HK-2 (cell line): ENCODE results near the gene FAM89A.
"Not testable (repeated sequence)": the region's sequence is repeated elsewhere in the genome, so short reads cannot be mapped to it uniquely, and the experiment has no call there.

Experiments
- DNase-seq: peaks from one replicate; pipeline ENCODE4 v3.0.0-alpha.2; 2018; ENCODE audit not compliant: unreplicated experiment

Gene FAM89A

DNA sequence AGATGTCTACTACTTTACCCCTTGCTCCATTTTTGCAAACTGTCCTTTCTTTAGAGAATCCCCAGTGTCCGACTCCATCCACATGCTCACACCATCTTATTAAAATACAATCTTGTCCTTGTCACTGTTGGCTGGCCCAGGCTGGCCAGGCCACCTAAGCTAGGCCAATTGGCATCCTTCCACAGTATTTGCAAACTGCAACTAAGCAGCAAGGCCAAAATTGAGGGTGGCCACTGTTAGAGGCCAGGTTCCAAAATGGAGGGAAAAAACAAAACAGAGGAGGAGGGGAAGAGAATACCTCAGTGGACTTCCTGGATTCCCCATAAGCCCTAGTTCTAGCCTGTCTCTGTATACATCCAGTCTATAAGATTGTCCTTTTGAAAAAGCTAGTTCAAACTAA lies 4.3 kb downstream of the FAM89A start:
- DNase-seq: no peak

- DNase-seq: no peak
Observed at GRCh38 chr1:231032963-231033362, 7.1 kb downstream of the FAM89A start.

- DNase-seq: no peak
Observed at GRCh38 chr1:231029841-231030240, 10.2 kb downstream of the FAM89A start.

GRCh38 chr1:231029247-231029646 lies 10.8 kb downstream of the FAM89A start:
- DNase-seq: not testable (repeated sequence)

DNA sequence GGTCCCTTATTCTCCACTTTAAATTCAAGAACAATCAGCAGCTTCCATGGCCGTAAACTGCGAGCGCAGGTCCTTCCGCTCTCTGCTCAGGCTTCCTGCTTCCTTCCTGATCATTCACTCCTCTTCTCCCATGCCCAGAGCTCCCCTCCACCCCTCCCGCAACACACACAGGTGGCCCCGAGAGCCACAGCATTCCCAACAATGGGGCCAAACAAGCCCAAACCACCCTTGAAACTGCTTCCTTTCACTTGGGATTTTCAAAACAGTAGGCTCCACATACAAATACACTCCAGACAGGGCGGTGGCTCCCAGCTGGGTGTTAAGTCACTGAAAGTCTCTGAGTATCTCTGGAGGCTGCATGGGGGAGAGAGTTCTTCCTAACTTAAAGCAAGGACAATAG lies 11.4 kb downstream of the FAM89A start:
- no peak for DNase-seq

DNA sequence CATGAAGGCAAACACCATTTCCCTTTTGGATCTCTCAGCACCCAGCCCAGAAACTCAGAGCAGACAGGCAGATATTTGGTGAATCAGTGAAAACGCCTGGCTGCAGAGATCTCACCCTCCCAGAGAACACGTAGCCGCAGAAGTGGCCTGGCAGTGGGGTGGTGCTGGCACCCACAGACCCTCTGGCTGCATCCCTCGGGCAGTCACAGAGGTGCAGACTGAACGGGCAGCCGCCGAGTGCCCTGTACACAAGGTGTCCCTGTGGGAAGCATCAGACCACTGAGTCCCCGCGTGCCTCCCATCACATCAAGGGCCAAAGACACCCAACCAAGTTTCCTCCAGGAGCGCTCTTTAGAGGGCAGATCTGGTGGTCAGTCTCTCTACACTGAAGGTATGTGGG lies 12.1 kb downstream of the FAM89A start:
- no peak for DNase-seq

GRCh38 chr1:231027136-231027925 lies 12.7 kb downstream of the FAM89A start:
- no peak for DNase-seq

DNA sequence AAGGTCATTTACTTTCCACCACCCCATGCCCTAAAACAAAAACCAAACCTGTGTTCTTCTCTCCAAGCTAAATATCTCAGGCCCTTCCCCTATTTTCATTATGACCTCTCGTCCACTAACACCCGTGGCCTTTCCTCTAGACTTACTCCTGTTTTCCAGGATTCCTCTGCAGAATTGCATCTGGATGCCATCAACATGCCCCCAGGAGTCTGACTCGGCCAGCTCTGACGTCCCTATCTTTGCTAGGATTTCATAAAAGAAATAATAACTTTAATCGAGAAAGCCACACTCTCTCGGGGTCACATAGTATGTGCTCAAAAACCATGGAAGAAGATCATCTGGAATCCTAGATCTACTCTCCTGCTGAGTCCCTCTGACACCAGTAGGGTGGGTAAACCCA lies 13.5 kb downstream of the FAM89A start:
- no peak for DNase-seq

- DNase-seq: no peak
Observed at GRCh38 chr1:231023150-231023549, 16.9 kb downstream of the FAM89A start.

DNA sequence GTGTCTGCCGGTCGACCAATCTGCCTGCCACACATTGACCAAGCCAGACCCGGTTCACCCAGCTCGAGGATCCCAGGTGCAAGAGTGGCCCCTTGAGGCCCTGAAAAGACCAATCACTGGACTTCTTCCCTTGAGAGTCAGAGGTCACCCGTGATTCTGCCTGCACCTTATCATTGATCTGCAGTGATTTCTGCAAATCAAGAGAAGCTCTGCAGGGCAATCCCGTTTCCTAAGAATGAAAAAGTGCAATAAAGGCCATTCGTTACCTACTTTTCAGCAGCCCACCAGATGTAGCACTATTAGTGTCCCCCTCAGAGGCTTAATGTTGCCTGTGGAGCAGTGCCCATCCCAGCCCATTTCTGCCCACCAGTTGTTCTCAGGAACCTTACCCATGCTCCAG lies 17.5 kb downstream of the FAM89A start:
- DNase-seq: not testable (repeated sequence)

DNA sequence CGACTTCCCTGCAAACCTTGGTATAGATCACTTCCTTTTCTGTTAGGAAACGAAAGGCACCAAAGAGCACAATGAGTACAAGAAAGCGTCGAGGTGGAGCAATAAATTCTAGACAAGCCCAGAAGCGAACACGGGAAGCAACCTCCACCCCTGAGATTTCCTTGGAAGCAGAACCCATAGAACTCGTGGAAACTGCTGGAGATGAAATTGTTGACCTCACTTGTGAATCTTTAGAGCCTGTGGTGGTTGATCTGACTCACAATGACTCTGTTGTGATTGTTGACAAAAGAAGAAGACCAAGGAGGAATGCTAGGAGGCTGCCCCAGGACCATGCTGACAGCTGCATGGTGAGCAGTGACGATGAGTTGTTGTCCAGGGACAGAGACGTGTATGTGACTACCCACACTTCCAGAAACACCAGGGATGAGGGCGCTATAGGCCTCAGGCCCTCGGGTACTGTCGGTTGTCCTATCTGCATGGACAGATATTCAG lies 18.5 kb downstream of the FAM89A start:
- DNase-seq: no peak

- DNase-seq: no peak
Observed at GRCh38 chr1:231020816-231021215, 19.2 kb downstream of the FAM89A start.

DNA sequence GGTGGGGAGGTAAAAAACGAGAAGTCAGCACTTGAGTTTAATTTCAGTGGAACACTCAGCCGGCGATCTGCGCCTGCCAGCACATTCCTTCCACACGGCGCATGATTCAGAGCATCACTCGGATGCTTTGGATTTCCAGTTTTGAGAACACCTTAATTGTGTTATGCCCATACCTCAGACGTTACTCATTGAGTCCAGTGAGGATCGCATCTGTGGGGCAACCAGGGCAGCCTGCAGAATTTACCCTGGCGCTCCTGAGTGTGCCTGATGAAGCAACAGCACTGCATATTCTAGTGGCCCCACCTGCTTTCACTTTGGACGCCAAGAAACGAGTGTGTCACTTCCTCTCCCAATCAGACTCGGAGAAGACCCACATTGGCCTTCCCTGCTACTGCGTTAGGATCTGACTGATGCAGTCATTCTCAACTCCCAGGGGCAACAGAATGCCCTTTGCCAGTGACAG lies 19.9 kb downstream of the FAM89A start:
- no peak for DNase-seq

DNA sequence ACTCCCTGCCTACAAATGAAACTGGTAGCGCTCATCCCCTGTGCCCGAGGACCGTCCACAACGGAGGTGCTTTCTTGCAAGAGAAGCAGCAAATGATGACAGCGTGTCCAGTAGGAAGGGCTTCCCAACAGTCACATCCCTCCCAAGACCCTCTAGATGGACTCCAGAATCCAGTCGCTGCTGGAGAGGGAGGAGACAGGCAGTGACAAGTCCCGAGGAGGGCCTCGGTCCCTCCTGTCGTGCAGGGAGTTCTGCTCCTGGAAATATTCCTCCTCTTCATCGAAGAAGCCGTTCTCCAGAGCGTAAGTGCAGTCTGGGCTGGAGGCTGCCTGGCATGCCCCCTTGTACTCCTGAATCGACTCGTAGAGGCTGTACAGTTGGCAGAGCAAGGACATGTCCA lies 20.3 kb downstream of the FAM89A start:
- no peak for DNase-seq

- DNase-seq: no peak
Observed at GRCh38 chr1:231016966-231017365, 23.1 kb downstream of the FAM89A start.

GRCh38 chr1:231016234-231016633 lies 23.8 kb downstream of the FAM89A start:
- no peak for DNase-seq

DNA sequence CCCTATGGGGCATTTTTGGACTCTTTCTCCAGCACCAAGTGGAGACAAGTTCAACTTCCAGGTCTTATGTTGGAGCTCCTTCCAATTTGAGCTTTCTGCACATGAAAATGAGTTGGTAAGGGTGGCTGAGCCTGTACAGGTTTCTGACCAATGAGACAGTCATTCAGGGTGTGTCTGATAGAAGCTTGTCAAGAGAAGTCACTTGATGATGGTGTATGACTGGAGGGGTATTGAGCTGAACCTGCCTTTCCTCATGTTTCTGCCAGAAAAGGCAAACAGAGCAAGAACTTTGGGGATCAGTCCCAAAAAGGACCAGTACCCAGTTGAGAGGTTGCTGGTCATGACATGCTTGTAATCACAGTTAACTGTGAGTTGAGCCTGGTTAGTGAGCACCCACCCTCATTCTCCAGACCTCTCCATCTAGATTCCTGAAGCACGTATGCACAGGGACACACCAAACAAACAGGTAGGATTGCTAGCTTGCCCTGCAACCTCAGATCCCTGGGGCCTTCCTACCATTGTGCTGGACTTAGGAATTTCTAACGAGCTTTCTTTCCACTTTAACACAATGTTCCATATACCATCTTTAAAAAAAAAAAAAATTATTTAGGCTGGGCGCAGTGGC lies 26.6 kb downstream of the FAM89A start:
- DNase-seq: no peak

GRCh38 chr1:231011963-231012362 lies 28.1 kb downstream of the FAM89A start:
- DNase-seq: no peak

GRCh38 chr1:231011360-231011759 lies 28.7 kb downstream of the FAM89A start:
- no peak for DNase-seq

GRCh38 chr1:231007535-231007934 lies 32.5 kb downstream of the FAM89A start:
- not testable (repeated sequence) for DNase-seq

DNA sequence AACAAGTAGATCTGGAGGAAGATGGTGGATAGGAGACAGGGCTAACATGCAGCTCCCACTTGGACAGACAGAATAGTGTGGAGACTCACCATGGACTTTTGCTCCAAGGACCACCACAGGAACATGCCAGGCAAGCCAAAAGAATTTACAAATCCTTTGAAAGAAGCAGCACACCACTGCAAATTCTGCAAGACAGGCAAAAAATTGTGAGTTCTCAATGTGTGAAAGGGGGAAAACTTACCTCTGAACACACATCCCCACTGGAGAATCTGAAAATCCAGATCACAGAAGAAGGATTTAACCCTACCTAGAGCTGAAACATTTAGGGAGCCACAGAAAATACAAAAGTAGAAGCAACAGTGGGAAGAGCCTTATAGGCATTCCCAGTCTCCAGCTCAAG lies 38.2 kb downstream of the FAM89A start:
- DNase-seq: no peak

DNA sequence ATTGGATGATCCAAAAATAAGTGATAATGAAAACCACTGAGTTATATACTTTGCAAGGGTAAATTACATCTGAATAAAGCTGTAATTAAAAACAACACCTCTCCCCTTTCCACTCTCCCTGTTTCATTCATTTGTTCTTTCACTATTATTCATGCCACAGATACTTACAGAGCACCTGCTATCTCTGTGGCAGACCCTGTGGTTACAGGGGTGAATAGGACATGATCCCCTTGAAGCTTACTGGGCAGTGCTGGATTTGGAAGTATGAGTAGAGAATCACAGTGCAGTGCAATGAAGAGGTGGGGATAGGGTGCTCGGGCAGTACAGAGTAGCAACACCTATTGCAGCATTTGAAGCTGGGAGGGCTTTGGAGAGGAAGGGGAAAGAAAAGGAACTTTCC lies 39.4 kb downstream of the FAM89A start:
- DNase-seq: no peak

- no peak for DNase-seq
Observed at GRCh38 chr1:231000201-231000600, 39.9 kb downstream of the FAM89A start.
